H1 (cell line): ENCODE data around the gene ZMYM2. TPM values are rescaled to one million over a fixed set of nuclear protein-coding genes. Genes with fewer than 3 reads are reported as not detected.

ENCODE experiments used
- CTCF ChIA-PET: fragments of 300-600 bp; sonication (Branson Sonifier 250); formaldehyde crosslinking; loops from one replicate; lab custom pipeline; 2021; ENCODE audit not compliant: partially characterized antibody; lab: Charles Lee
- POLR2A ChIA-PET: fragments of 300-600 bp; sonication (Branson Sonifier 250); formaldehyde crosslinking; loops from one replicate; lab custom pipeline; 2021; ENCODE audit warnings: inconsistent platforms; ENCODE audit not compliant: partially characterized antibody; lab: Charles Lee
- DNase-seq, 2 experiments: peaks; one replicate each; pipeline versions ENCODE4 v3.0.0 to v3.0.0-alpha.2; 2010 to 2022; ENCODE audit warnings: low spot score in 2 of 2, low read depth in 1 of 2, mixed read lengths in 1 of 2
- FAIRE-seq: peaks from 2 replicates; lab custom pipeline; 2011; peaks lifted over from hg19 to GRCh38; lab: Jason Lieb, UNC
- H2AFZ ChIP-seq: 2 replicates; pipeline ENCODE4 v1.8.1; 2012; ENCODE audit warnings: low read length, inconsistent platforms
- H2AK5ac ChIP-seq: 2 replicates; pipeline ENCODE4 v1.6.1; 2013; ENCODE audit warnings: low read depth, low read length
- H2BK120ac ChIP-seq: replicated peaks from 2 replicates; pipeline ENCODE3; 2013; ENCODE audit warnings: low read depth, low read length, inconsistent platforms
- H2BK12ac ChIP-seq: 2 replicates; pipeline ENCODE4 v1.6.1; 2013; ENCODE audit warnings: low read depth, low read length
- H2BK15ac ChIP-seq: 2 replicates; pipeline ENCODE4 v1.6.1; 2013; ENCODE audit warnings: low read length
- H2BK20ac ChIP-seq: 2 replicates; pipeline ENCODE4 v1.6.1; 2013; ENCODE audit warnings: low read length
- H2BK5ac ChIP-seq: 2 replicates; pipeline ENCODE4 v1.6.1; 2013; ENCODE audit warnings: low read depth, low read length
- H3K14ac ChIP-seq: 2 replicates; pipeline ENCODE4 v1.6.1; 2013; ENCODE audit warnings: inconsistent platforms; ENCODE audit not compliant: insufficient read length
- H3K18ac ChIP-seq: 2 replicates; pipeline ENCODE4 v1.6.1; 2013; ENCODE audit warnings: low read length; ENCODE audit errors: extremely low read depth
- H3K23ac ChIP-seq: 2 replicates; pipeline ENCODE4 v1.6.1; 2013; ENCODE audit warnings: inconsistent platforms; ENCODE audit not compliant: insufficient read length
- H3K23me2 ChIP-seq: 2 replicates; pipeline ENCODE4 v1.6.1; 2013; ENCODE audit warnings: low read depth, low read length
- H3K27ac ChIP-seq: 2 replicates; pipeline ENCODE4 v1.6.1; 2011; ENCODE audit warnings: low read depth, low read length, inconsistent platforms
- H3K27me3 ChIP-seq, 4 experiments: replicated peaks in 1 of 4; 1 replicate in 1 of 4; 2 replicates in 3 of 4; pipeline versions ENCODE4 v1.6.1 to v1.8.1; 2011 to 2013; ENCODE audit warnings: low read length in 3 of 4, mild to moderate bottlenecking in 3 of 4, inconsistent platforms in 2 of 4, mixed read lengths in 2 of 4, moderate library complexity in 1 of 4; ENCODE audit not compliant: control insufficient read depth in 3 of 4, insufficient read depth in 3 of 4; ENCODE audit errors: extremely low read depth in 1 of 4
- H3K36me3 ChIP-seq, 4 experiments: 2 replicates each; pipeline versions ENCODE4 v1.6.1 to v1.8.1; 2011 to 2013; ENCODE audit warnings: mild to moderate bottlenecking in 4 of 4, low read length in 3 of 4, moderate library complexity in 2 of 4, control low read depth in 1 of 4, inconsistent platforms in 1 of 4; ENCODE audit not compliant: insufficient read depth in 4 of 4, control insufficient read depth in 2 of 4
- H3K4ac ChIP-seq: replicated peaks from 2 replicates; pipeline ENCODE3; 2013; ENCODE audit warnings: low read length, low read depth, mixed read lengths, inconsistent platforms; ENCODE audit not compliant: insufficient read length
- H3K4me1 ChIP-seq, 4 experiments: replicated peaks in 1 of 4; 1 replicate in 1 of 4; 2 replicates in 3 of 4; pipeline versions ENCODE4 v1.6.1 to v1.8.1; 2011 to 2013; ENCODE audit warnings: low read length in 3 of 4, inconsistent platforms in 2 of 4, mixed read lengths in 1 of 4; ENCODE audit not compliant: insufficient read depth in 4 of 4, control insufficient read depth in 3 of 4
- H3K4me2 ChIP-seq, 2 experiments: 2 replicates each; pipeline versions ENCODE4 v1.6.1 to v1.8.1; 2011 to 2013; ENCODE audit warnings: low read depth in 2 of 2, low read length in 2 of 2, control low read depth in 1 of 2, inconsistent platforms in 1 of 2, mild to moderate bottlenecking in 1 of 2; ENCODE audit not compliant: insufficient read depth in 1 of 2
- H3K4me3 ChIP-seq, 4 experiments: fragments of 200-600, 300-600 bp in 1 of 4; sonication (generic), shearing (Covaris generic), sonication (Bioruptor Twin) in 1 of 4; 2 replicates each; pipeline versions ENCODE4 v1.5.1 to v1.8.1; 2011 to 2016; ENCODE audit warnings: low read length in 4 of 4, low read depth in 3 of 4, control low read depth in 2 of 4, inconsistent platforms in 2 of 4, mild to moderate bottlenecking in 2 of 4, mixed read lengths in 1 of 4, moderate library complexity in 1 of 4; ENCODE audit not compliant: insufficient read depth in 2 of 4; ENCODE audit errors: extremely low read depth in 1 of 4
- H3K56ac ChIP-seq: replicated peaks from 2 replicates; pipeline ENCODE3; 2013; ENCODE audit warnings: low read depth, mild to moderate bottlenecking, mixed read lengths, low read length, inconsistent platforms; ENCODE audit not compliant: insufficient read length
- H3K79me1 ChIP-seq: 2 replicates; pipeline ENCODE4 v1.6.1; 2013; ENCODE audit warnings: low read depth, low read length, control low read depth
- H3K79me2 ChIP-seq, 2 experiments: 2 replicates each; pipeline versions ENCODE4 v1.6.1 to v1.8.1; 2012 to 2013; ENCODE audit warnings: low read length in 2 of 2, mild to moderate bottlenecking in 2 of 2, inconsistent platforms in 1 of 2; ENCODE audit not compliant: insufficient read depth in 2 of 2, control insufficient read depth in 1 of 2
- H3K9ac ChIP-seq, 4 experiments: replicated peaks in 1 of 4; 1 replicate in 1 of 4; 2 replicates in 3 of 4; pipeline versions ENCODE4 v1.6.1 to v1.8.1; 2011 to 2013; ENCODE audit warnings: low read depth in 3 of 4, low read length in 3 of 4, control low read depth in 2 of 4, mild to moderate bottlenecking in 2 of 4, moderate library complexity in 2 of 4, inconsistent platforms in 1 of 4; ENCODE audit errors: extremely low read depth in 1 of 4
- H3K9me3 ChIP-seq, 2 experiments: 2 replicates each; pipeline versions ENCODE4 v1.6.1 to v1.8.1; 2012 to 2013; ENCODE audit warnings: mild to moderate bottlenecking in 2 of 2, moderate library complexity in 2 of 2, control low read depth in 1 of 2, inconsistent platforms in 1 of 2, low read depth in 1 of 2, low read length in 1 of 2, mixed read lengths in 1 of 2; ENCODE audit not compliant: insufficient read depth in 2 of 2
- H4K20me1 ChIP-seq, 2 experiments: replicated peaks in 1 of 2; 2 replicates each; pipeline versions ENCODE3 to v1.8.1; 2011 to 2013; ENCODE audit warnings: inconsistent platforms in 2 of 2, low read length in 2 of 2, mild to moderate bottlenecking in 1 of 2; ENCODE audit not compliant: insufficient read depth in 2 of 2, control insufficient read depth in 1 of 2
- H4K5ac ChIP-seq: 2 replicates; pipeline ENCODE4 v1.6.1; 2013; ENCODE audit warnings: low read length, low read depth, mixed read lengths, inconsistent platforms; ENCODE audit not compliant: insufficient read length
- H4K8ac ChIP-seq: 2 replicates; pipeline ENCODE4 v1.8.0; 2013; ENCODE audit warnings: mild to moderate bottlenecking, moderate library complexity, low read length, inconsistent platforms; ENCODE audit not compliant: insufficient read depth; ENCODE audit errors: extremely low read depth
- H4K91ac ChIP-seq: replicated peaks from 2 replicates; pipeline ENCODE3; 2013; ENCODE audit warnings: low read length, mixed read lengths, inconsistent platforms; ENCODE audit not compliant: insufficient read length
- CREB1 ChIP-seq: IDR thresholded peaks from 2 replicates; pipeline ENCODE4 v1.6.1; 2012; ENCODE audit warnings: inconsistent platforms
- MAX ChIP-seq: IDR thresholded peaks from 2 replicates; pipeline ENCODE4 v1.6.1; 2012; ENCODE audit warnings: inconsistent platforms
- RBBP5 ChIP-seq: IDR thresholded peaks from 2 replicates; pipeline ENCODE4 v1.7.1; 2012; ENCODE audit warnings: low read depth, mild to moderate bottlenecking, inconsistent platforms, low read length, moderate library complexity, borderline replicate concordance
- RFX5 ChIP-seq: IDR thresholded peaks from 2 replicates; pipeline ENCODE4 v1.6.1; 2011; ENCODE audit warnings: low read depth, low read length, improper control_type of control experiment, borderline replicate concordance
- SIRT6 ChIP-seq: IDR thresholded peaks from one replicate; pipeline ENCODE4 v1.7.1; 2012; ENCODE audit warnings: low read length, inconsistent platforms
- WGBS, 2 experiments: shearing (Covaris generic) in 1 of 2; methylation state at CpG; one replicate each; pipeline versions ENCODE4 v1.1.6 to v1.1.7; 2013 to 2015; ENCODE audit warnings: low lambda C conversion rate in 2 of 2, mixed read lengths in 2 of 2, inconsistent platforms in 1 of 2, low coverage in 1 of 2, missing lambda C conversion rate in 1 of 2; ENCODE audit not compliant: insufficient replicate concordance in 2 of 2, insufficient coverage in 1 of 2, insufficient read length in 1 of 2; ENCODE audit errors: extremely low coverage in 1 of 2, missing lambda C conversion rate in 1 of 2; 5-methylcytosine and 5-hydroxymethylcytosine counted together
- polyA plus RNA-seq, 7 experiments: library from polyadenylated mRNA; depleted of rRNA in 3 of 7; stranded (reverse) in 5 of 7; unstranded in 2 of 7; fragments of >200 nt in 5 of 7; fragments of 200-250 nt in 2 of 7; gene quantifications; 1 replicate in 5 of 7; 2 replicates in 1 of 7; 4 replicates in 1 of 7; pipeline versions ENCODE4 v1.2.1 to v1.2.3, GENCODE V29; 2011 to 2013; ENCODE audit warnings: missing spikeins in 2 of 7, mixed read lengths in 2 of 7
- total RNA-seq: library from RNA; stranded (reverse); fragmentation: NEBNext Ultra II Directional; extraction: Animal tissue kit (Norgen Biotek cat#: 25700); gene quantifications from 2 replicates; pipeline ENCODE4 v1.2.1, GENCODE V29; 2021

The ZMYM2 gene
- total and polyA plus RNA-seq, 2 of the 8 experiments (the other 6 are each of a cell fraction or from before 2014, with no cell fraction given) = 41.2 to 159 TPM

- Histone ChIP-seq H4K91ac (no peak overlapping the region), H3K36me3 (peaks cover 8 to 78% (median 39%) of the 10 kb centered on the region in 4 experiments), H2BK12ac (no peak overlapping the region), H3K9me3 (no peaks in the 10 kb centered on the region), H4K5ac (no peak overlapping the region), H3K79me2 (peaks cover 3 to 54% of the 10 kb centered on the region in 2 experiments; a peak in 3 of 4 replicates), H2BK5ac (no peak overlapping the region), H3K27me3 (no peaks in the 10 kb centered on the region), H2AK5ac (no peak overlapping the region), H3K23ac (no peak overlapping the region), H3K14ac (no peak overlapping the region), H3K4me2 (no peak overlapping the region), H2BK20ac (no peak overlapping the region), H3K4me3 (no peak overlapping the region), H3K79me1 (peaks cover 3% of the 10 kb centered on the region), H2BK120ac (no peak overlapping the region), H3K9ac (no peak overlapping the region), H3K4me1 (no peaks in the 10 kb centered on the region), H3K4ac (no peak overlapping the region), H3K18ac (no peak overlapping the region), H2BK15ac (no peak overlapping the region), H2AFZ (no peak overlapping the region), H3K27ac (no peak overlapping the region), H4K8ac (no peak overlapping the region), H3K23me2 (no peaks in the 10 kb centered on the region), H3K56ac (no peak overlapping the region), H4K20me1 (peaks cover 2 to 3% of the 10 kb centered on the region in 2 experiments)
- 86% methylated on average over 1 of the region's 1 CpG; no CpG with 5 or more reads in 1 of the 2 experiments for WGBS, 2 experiments
- CTCF ChIA-PET = no interaction called here
- POLR2A ChIA-PET = interaction anchor here (0.7 kb wide), 1 partner anchor 18 kb away, joined by 3 read pairs; no protein-coding TSS in a partner anchor
- TF ChIP-seq MAX (no peak), RBBP5 (no peak), SIRT6 (no peak), RFX5 (no peak), CREB1 (no peak)
- FAIRE-seq (no peak), DNase-seq (no peak)
Measured at GRCh38 chr13:20006206-20006605, 47.7 kb downstream of the ZMYM2 start.
